ENCODE results near the gene MAP3K21.

MAP3K21 gene

GRCh38 chr1:233381806-233382205 is 54.3 kb downstream of the MAP3K21 start:
- no peak overlapping the region for H3K27ac ChIP-seq
- no peak for DNase-seq (ENCODE audit: low read depth, low spot score)

GRCh38 chr1:233383984-233384383 is 56.5 kb downstream of the MAP3K21 start:
- no peak for DNase-seq (ENCODE audit: low read depth, low spot score)
- no peak overlapping the region for H3K27ac ChIP-seq

- H3K27ac ChIP-seq = no peak overlapping the region
- DNase-seq (ENCODE audit: low read depth, low spot score) = peak; percentile 27
Observed at GRCh38 chr1:233386336-233386735, 58.8 kb downstream of the MAP3K21 start.

- no peak overlapping the region for H3K27ac ChIP-seq
Observed at GRCh38 chr1:233387585-233387984, 60.1 kb downstream of the MAP3K21 start.

GRCh38 chr1:233389169-233389568 is 61.6 kb downstream of the MAP3K21 start:
- no peak for DNase-seq (ENCODE audit: low read depth, low spot score)
- no peak overlapping the region for H3K27ac ChIP-seq

More at GRCh38 chr1:233387585-233387984, 60.1 kb downstream of the MAP3K21 start:
- DNase-seq (ENCODE audit: low read depth, low spot score) = no peak

- H3K27ac ChIP-seq = no peak overlapping the region
- no peak for DNase-seq (ENCODE audit: low read depth, low spot score)
Observed at GRCh38 chr1:233389893-233390292, 62.4 kb downstream of the MAP3K21 start.

- H3K27ac ChIP-seq = no peak overlapping the region
- DNase-seq (ENCODE audit: low read depth, low spot score) = no peak
Observed at GRCh38 chr1:233390842-233391737, 63.6 kb downstream of the MAP3K21 start.

GRCh38 chr1:233393084-233393840 is 65.7 kb downstream of the MAP3K21 start:
- H3K27ac ChIP-seq = no peak overlapping the region
- no peak for DNase-seq (ENCODE audit: low read depth, low spot score)

GRCh38 chr1:233393926-233394680 is 66.6 kb downstream of the MAP3K21 start:
- DNase-seq (ENCODE audit: low read depth, low spot score) = no peak
- H3K27ac ChIP-seq = no peak overlapping the region

GRCh38 chr1:233394860-233395717 is 67.6 kb downstream of the MAP3K21 start:
- H3K27ac ChIP-seq = no peak overlapping the region
- DNase-seq (ENCODE audit: low read depth, low spot score) = no peak

GRCh38 chr1:233395863-233396646 is 68.5 kb downstream of the MAP3K21 start:
- DNase-seq (ENCODE audit: low read depth, low spot score) = no peak
- no peak overlapping the region for H3K27ac ChIP-seq

GRCh38 chr1:233406339-233406960 is 78.9 kb downstream of the MAP3K21 start:
- H3K27ac ChIP-seq = no peak overlapping the region
- no peak for DNase-seq (ENCODE audit: low read depth, low spot score)

- DNase-seq (ENCODE audit: low read depth, low spot score) = no peak
- H3K27ac ChIP-seq = no peak overlapping the region
Observed at GRCh38 chr1:233406994-233407631, 79.6 kb downstream of the MAP3K21 start.

- no peak overlapping the region for H3K27ac ChIP-seq
- DNase-seq (ENCODE audit: low read depth, low spot score) = no peak
Observed at GRCh38 chr1:233409540-233409939, 82.0 kb downstream of the MAP3K21 start.

- no peak for DNase-seq (ENCODE audit: low read depth, low spot score)
Observed at GRCh38 chr1:233410906-233411305, 83.4 kb downstream of the MAP3K21 start.

GRCh38 chr1:233412812-233413211 is 85.3 kb downstream of the MAP3K21 start:
- H3K27ac ChIP-seq = no peak overlapping the region
- no peak for DNase-seq (ENCODE audit: low read depth, low spot score)

More at GRCh38 chr1:233410906-233411305, 83.4 kb downstream of the MAP3K21 start:
- no peak overlapping the region for H3K27ac ChIP-seq

GRCh38 chr1:233421293-233421692 is 93.8 kb downstream of the MAP3K21 start:
- no peak for DNase-seq (ENCODE audit: low read depth, low spot score)
- H3K27ac ChIP-seq = no peak overlapping the region

GRCh38 chr1:233424779-233425178 is 97.3 kb downstream of the MAP3K21 start:
- H3K27ac ChIP-seq = no peak overlapping the region
- DNase-seq (ENCODE audit: low read depth, low spot score) = no peak

Measured in epithelial cell of prostate (primary cell).